B cell (primary cell): ENCODE results near the gene ZSWIM3. TPM values are rescaled to one million over a fixed set of nuclear protein-coding genes. Genes with fewer than 3 reads are reported as not detected.

Experiments
- ATAC-seq: fragments of 200-7000 bp; cut with Tn5 transposase; one replicate; pipeline ENCODE4 v1.10.0; 2021; ENCODE audit warnings: low read depth, mild to moderate bottlenecking, moderate number of reproducible peaks, moderate library complexity
- CTCF ChIA-PET: fragments of 350-600 bp; sonication (Branson Sonifier 250); formaldehyde crosslinking; loops from one replicate; lab custom pipeline; 2021; ENCODE audit warnings: antibody characterized with exemption, inconsistent platforms; lab: Charles Lee
- POLR2A ChIA-PET: fragments of 350-600 bp; sonication (Branson Sonifier 250); formaldehyde crosslinking; loops from one replicate; lab custom pipeline; 2021; ENCODE audit warnings: antibody characterized with exemption; lab: Charles Lee
- DNase-seq: peaks from one replicate; pipeline ENCODE4 v3.0.0; 2013
- H2AFZ ChIP-seq: 2 replicates; pipeline ENCODE4 v1.6.1; 2012; ENCODE audit warnings: mild to moderate bottlenecking, low read depth, low read length; ENCODE audit not compliant: insufficient read depth, poor library complexity, severe bottlenecking
- H3K27ac ChIP-seq, 2 donors: 1 replicate in 1 of 2; 2 replicates in 1 of 2; pipeline ENCODE4 v1.5.1; 2012 to 2013; ENCODE audit warnings: low read length in 2 of 2, mild to moderate bottlenecking in 2 of 2, moderate library complexity in 1 of 2
- H3K27me3 ChIP-seq, 4 experiments: fragments of 200-600 bp in 1 of 4; sonication (generic) in 1 of 4; replicated peaks in 1 of 4; 1 replicate in 2 of 4; 2 replicates in 2 of 4; pipeline versions ENCODE4 v1.6.1 to v1.7.0; 2013 to 2016; ENCODE audit warnings: low read length in 3 of 4, mild to moderate bottlenecking in 2 of 4, mixed read lengths in 1 of 4, moderate library complexity in 1 of 4; ENCODE audit not compliant: insufficient read depth in 4 of 4, control insufficient read depth in 3 of 4; ENCODE audit errors: control extremely low read depth in 1 of 4
- H3K36me3 ChIP-seq, 2 experiments: replicated peaks in 1 of 2; 1 replicate in 1 of 2; 2 replicates in 1 of 2; pipeline versions ENCODE4 v1.6.1 to v1.7.1; 2013; ENCODE audit warnings: low read length in 1 of 2; ENCODE audit not compliant: insufficient read depth in 2 of 2, control insufficient read depth in 1 of 2; ENCODE audit errors: control extremely low read depth in 1 of 2, extremely low read depth in 1 of 2
- H3K4me1 ChIP-seq, 2 donors: fragments of 200-600 bp in 1 of 2; sonication (generic) in 1 of 2; 1 replicate in 1 of 2; 2 replicates in 1 of 2; pipeline versions ENCODE4 v1.5.1 to v1.6.1; 2013 to 2017; ENCODE audit warnings: low read length in 2 of 2; ENCODE audit not compliant: control insufficient read depth in 2 of 2, insufficient read depth in 2 of 2
- H3K4me2 ChIP-seq: replicated peaks from 2 replicates; pipeline ENCODE3; 2012; ENCODE audit warnings: mild to moderate bottlenecking, low read depth, low read length; ENCODE audit not compliant: poor library complexity, severe bottlenecking
- H3K4me3 ChIP-seq, 5 experiments: fragments of 200-600 bp in 1 of 5; sonication (generic) in 1 of 5; 1 replicate in 3 of 5; 2 replicates in 2 of 5; pipeline versions ENCODE4 v1.5.1 to v1.7.0; 2011 to 2016; ENCODE audit warnings: low read length in 4 of 5, mild to moderate bottlenecking in 4 of 5, low read depth in 2 of 5, control low read depth in 1 of 5, moderate library complexity in 1 of 5; ENCODE audit not compliant: insufficient read depth in 1 of 5; ENCODE audit errors: control extremely low read depth in 1 of 5, extremely low read depth in 1 of 5
- H3K79me2 ChIP-seq: fragments of 200-600 bp; sonication (generic); one replicate; pipeline ENCODE4 v1.6.0; 2016; ENCODE audit warnings: low read length; ENCODE audit not compliant: control insufficient read depth, insufficient read depth
- H3K9ac ChIP-seq: fragments of 200-600 bp; sonication (generic); 2 replicates; pipeline ENCODE4 v1.6.1; 2017; ENCODE audit warnings: mild to moderate bottlenecking, low read length, moderate library complexity
- H3K9me3 ChIP-seq, 3 donors: one replicate each; pipeline versions ENCODE4 v1.6.1 to v1.7.1; 2013; ENCODE audit warnings: low read length in 2 of 3; ENCODE audit not compliant: control insufficient read depth in 2 of 3, insufficient read depth in 1 of 3; ENCODE audit errors: control extremely low read depth in 1 of 3
- H4K20me1 ChIP-seq: 2 replicates; pipeline ENCODE4 v1.6.0; 2012; ENCODE audit warnings: mild to moderate bottlenecking, low read length; ENCODE audit not compliant: insufficient read depth, control insufficient read depth, poor library complexity, severe bottlenecking
- H3K27ac Mint-ChIP-seq: one replicate; pipeline ENCODE4 v1.8.0; 2021; ENCODE audit warnings: mixed read lengths
- H3K27me3 Mint-ChIP-seq: one replicate; pipeline ENCODE4 v1.8.0; 2021; ENCODE audit warnings: mixed read lengths
- H3K4me1 Mint-ChIP-seq: one replicate; pipeline ENCODE4 v1.8.0; 2021; ENCODE audit warnings: mixed read lengths
- H3K4me3 Mint-ChIP-seq: one replicate; pipeline ENCODE4 v1.8.0; 2021; ENCODE audit warnings: mixed read lengths
- H3K9me3 Mint-ChIP-seq: one replicate; pipeline ENCODE4 v1.8.0; 2022; ENCODE audit warnings: mixed read lengths; ENCODE audit not compliant: insufficient read depth
- EZH2 ChIP-seq: IDR thresholded peaks from 2 replicates; pipeline ENCODE4 v1.6.1; 2012; ENCODE audit warnings: borderline replicate concordance, low read depth, mild to moderate bottlenecking, moderate library complexity, low read length; ENCODE audit not compliant: insufficient read depth, poor library complexity, severe bottlenecking
- WGBS: methylation state at CpG from one replicate; pipeline ENCODE4 v1.1.5; 2013; ENCODE audit warnings: missing lambda C conversion rate; ENCODE audit not compliant: insufficient coverage; 5-methylcytosine and 5-hydroxymethylcytosine counted together
- intact Hi-C: fragments of 100-400 bp; cut with micrococcal nuclease; formaldehyde crosslinking; loops from one replicate; pipeline ENCODE4 v1.10.0; 2022
- polyA plus RNA-seq: library from polyadenylated mRNA; depleted of rRNA; stranded (reverse); fragments of >200 nt; gene quantifications from 2 replicates; pipeline ENCODE4 v1.2.3, GENCODE V29; 2012
- total RNA-seq, 2 donors: library from RNA; stranded (reverse); fragments of 120-200 nt in 1 of 2; gene quantifications; 1 replicate in 1 of 2; 2 replicates in 1 of 2; pipeline versions ENCODE4 v1.2.3 to v1.2.4, GENCODE V29; 2013 to 2022
- TF ChIP-seq, protein P1 (sequence below): fragments of 200-600 bp; IDR thresholded peaks from one replicate; pipeline ENCODE4 v1.8.0; 2022; ENCODE audit warnings: antibody characterized with exemption, mild to moderate bottlenecking

Gene ZSWIM3
- total and polyA plus RNA-seq, 2 donors (not counting 1 experiment from before 2014, with no cell fraction given) = 4.0 to 7.1 TPM

DNA sequence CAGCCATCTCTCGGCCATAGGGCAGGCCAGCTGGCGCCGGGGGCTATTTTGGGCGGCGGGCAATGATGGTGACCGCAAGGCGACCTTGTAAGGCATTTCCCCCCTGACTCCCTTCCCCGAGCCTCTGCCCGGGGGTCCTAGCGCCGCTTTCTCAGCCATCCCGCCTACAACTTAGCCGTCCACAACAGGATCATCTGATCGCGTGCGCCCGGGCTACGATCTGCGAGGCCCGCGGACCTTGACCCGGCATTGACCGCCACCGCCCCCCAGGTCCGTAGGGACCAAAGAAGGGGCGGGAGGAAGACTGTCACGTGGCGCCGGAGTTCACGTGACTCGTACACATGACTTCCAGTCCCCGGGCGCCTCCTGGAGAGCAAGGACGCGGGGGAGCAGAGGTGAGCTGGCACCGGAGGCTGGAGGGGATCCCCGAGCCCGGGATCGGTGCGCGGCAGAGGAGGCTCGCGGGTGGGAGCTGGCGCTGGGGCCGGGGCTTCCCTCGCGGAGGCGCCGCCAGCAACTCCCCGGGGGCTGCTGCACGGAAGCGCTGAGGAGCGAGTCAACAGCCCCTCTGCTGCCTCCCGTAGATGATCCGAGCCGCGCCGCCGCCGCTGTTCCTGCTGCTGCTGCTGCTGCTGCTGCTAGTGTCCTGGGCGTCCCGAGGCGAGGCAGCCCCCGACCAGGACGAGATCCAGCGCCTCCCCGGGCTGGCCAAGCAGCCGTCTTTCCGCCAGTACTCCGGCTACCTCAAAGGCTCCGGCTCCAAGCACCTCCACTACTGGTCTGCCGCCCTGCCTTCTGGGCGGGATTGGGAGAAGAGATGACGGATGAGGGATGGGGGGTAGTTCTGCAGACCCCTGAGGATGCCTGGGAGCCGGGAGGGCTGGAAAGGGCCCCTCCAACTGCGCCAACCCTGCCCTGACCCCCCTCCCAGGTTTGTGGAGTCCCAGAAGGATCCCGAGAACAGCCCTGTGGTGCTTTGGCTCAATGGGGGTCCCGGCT is 33.9 kb downstream of the ZSWIM3 start, which contains the start of the genes CTSA and NEURL2:
Gene CTSA, plus strand, starts transcription at position 351 of the 999 bp plus-strand sequence. Its CDS starts 234 bp downstream, at position 585.
Gene NEURL2, minus strand, starts transcription at position 224 of the 999 bp plus-strand sequence. Its CDS starts 217 bp downstream, at position 7.
- CTCF ChIA-PET = interaction anchor here (1.8 to 3.2 kb wide), 4 partner anchors 10 to 92 kb away, joined by 9 to 24 read pairs (median 11); partner anchors contain the start of gene ZSWIM1
- H3K79me2 ChIP-seq = peaks cover 7% of the 10 kb centered on the region
- TF ChIP-seq, protein P1, sequence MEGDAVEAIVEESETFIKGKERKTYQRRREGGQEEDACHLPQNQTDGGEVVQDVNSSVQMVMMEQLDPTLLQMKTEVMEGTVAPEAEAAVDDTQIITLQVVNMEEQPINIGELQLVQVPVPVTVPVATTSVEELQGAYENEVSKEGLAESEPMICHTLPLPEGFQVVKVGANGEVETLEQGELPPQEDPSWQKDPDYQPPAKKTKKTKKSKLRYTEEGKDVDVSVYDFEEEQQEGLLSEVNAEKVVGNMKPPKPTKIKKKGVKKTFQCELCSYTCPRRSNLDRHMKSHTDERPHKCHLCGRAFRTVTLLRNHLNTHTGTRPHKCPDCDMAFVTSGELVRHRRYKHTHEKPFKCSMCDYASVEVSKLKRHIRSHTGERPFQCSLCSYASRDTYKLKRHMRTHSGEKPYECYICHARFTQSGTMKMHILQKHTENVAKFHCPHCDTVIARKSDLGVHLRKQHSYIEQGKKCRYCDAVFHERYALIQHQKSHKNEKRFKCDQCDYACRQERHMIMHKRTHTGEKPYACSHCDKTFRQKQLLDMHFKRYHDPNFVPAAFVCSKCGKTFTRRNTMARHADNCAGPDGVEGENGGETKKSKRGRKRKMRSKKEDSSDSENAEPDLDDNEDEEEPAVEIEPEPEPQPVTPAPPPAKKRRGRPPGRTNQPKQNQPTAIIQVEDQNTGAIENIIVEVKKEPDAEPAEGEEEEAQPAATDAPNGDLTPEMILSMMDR = no peak
- TF ChIP-seq EZH2 = no peak
- peak within 1 kb of the TSS; percentile 93 for H2AFZ ChIP-seq
- peak within 1 kb of the TSS; percentile 85 for H3K9ac ChIP-seq
- H3K27me3 ChIP-seq = no peaks in the 10 kb centered on the region
- H3K4me3 ChIP-seq = peak within 1 kb of the TSS; percentile 22 to 95 (median 78)
- H3K4me3 Mint-ChIP-seq = peak within 1 kb of the TSS; percentile 97
- ATAC-seq (peak; percentile 83), DNase-seq (peak; percentile 91)
- peaks cover 24 to 29% of the 10 kb centered on the region in 2 donors for H3K4me1 ChIP-seq
- H3K27ac Mint-ChIP-seq = peak within 1 kb of the TSS; percentile 96
- H3K27ac ChIP-seq = peak within 1 kb of the TSS; percentile 51 to 80
- no peaks in the 10 kb centered on the region for H3K9me3 ChIP-seq
- no peaks in the 10 kb centered on the region for H3K27me3 Mint-ChIP-seq
- peak within 1 kb of the TSS; percentile 99 for H3K4me2 ChIP-seq
- intact Hi-C loops = loop anchor here (1.0 to 2.0 kb wide), 9 partner anchors 10 to 100 kb away; partner anchors contain the start of genes ACOT8, DNTTIP1, UBE2C and WFDC3
- no peaks in the 10 kb centered on the region for H4K20me1 ChIP-seq
- H3K9me3 Mint-ChIP-seq = no peaks in the 10 kb centered on the region
- POLR2A ChIA-PET = interaction anchor here (0.5 to 5.3 kb wide), 8 partner anchors 10 to 92 kb away, joined by 4 to 41 read pairs (median 6); partner anchors contain the start of genes ACOT8, PCIF1, ZNF335 and ZSWIM1
- peaks cover 0 to 19% of the 10 kb centered on the region in 2 experiments for H3K36me3 ChIP-seq
- WGBS = under 1% methylated on average over 74 of the region's 78 CpGs
- H3K4me1 Mint-ChIP-seq = peaks cover 31% of the 10 kb centered on the region
